K562 (cell line): ENCODE measurements around the gene EXOSC6. TPM values are rescaled to one million over a fixed set of nuclear protein-coding genes. Genes with fewer than 3 reads are reported as not detected.

Source experiments
- E4F1 ChIP-seq: fragments of 250-450 bp; sonication (Bioruptor Pico); IDR thresholded peaks from 2 replicates; pipeline ENCODE4 v1.5.0; 2021; ENCODE audit warnings: mild to moderate bottlenecking, borderline replicate concordance
- L3MBTL2 ChIP-seq: fragments of 450-650 bp; IDR thresholded peaks from 2 replicates; pipeline ENCODE4 v1.6.1; 2016; ENCODE audit warnings: mild to moderate bottlenecking, moderate library complexity
- MTA1 ChIP-seq: fragments of 450-650 bp; IDR thresholded peaks from 2 replicates; pipeline ENCODE4 v1.6.1; 2017; ENCODE audit warnings: borderline replicate concordance
- NCOA1 ChIP-seq: fragments of 450-650 bp; IDR thresholded peaks from 2 replicates; pipeline ENCODE4 v1.6.1; 2016; ENCODE audit warnings: low read depth
- NFE2L1 ChIP-seq: fragments of 450-650 bp; IDR thresholded peaks from 2 replicates; pipeline ENCODE4 v1.6.1; 2016; ENCODE audit warnings: missing genetic modification characterization, low read depth, mild to moderate bottlenecking, missing compliant biosample characterization, moderate library complexity, borderline replicate concordance
- NR2C1 ChIP-seq, 2 experiments: fragments of 450-650 bp; IDR thresholded peaks; 2 replicates each; pipeline ENCODE4 v1.6.1; 2017; ENCODE audit warnings: mild to moderate bottlenecking in 2 of 2, antibody characterized with exemption in 1 of 2, inconsistent platforms in 1 of 2, missing compliant biosample characterization in 1 of 2, missing genetic modification characterization in 1 of 2
- RAD51 ChIP-seq: fragments of 450-650 bp; IDR thresholded peaks from 2 replicates; pipeline ENCODE4 v1.7.1; 2016; ENCODE audit warnings: low read depth, mild to moderate bottlenecking, borderline replicate concordance
- SIN3A ChIP-seq, 2 experiments: fragments of 150-350 bp in 1 of 2; IDR thresholded peaks; 2 replicates each; pipeline ENCODE4 v1.6.1; 2011 to 2016; ENCODE audit warnings: borderline replicate concordance in 2 of 2, low read depth in 2 of 2, low read length in 2 of 2, mild to moderate bottlenecking in 2 of 2, moderate library complexity in 2 of 2; ENCODE audit not compliant: control insufficient read depth in 1 of 2
- TAF1 ChIP-seq: IDR thresholded peaks from 2 replicates; pipeline ENCODE4 v1.6.1; 2011; ENCODE audit warnings: mild to moderate bottlenecking, low read length, moderate library complexity; ENCODE audit not compliant: insufficient read depth, control insufficient read depth, severe bottlenecking; ENCODE audit errors: extremely low read depth
- TCF3 ChIP-seq: sonication (generic); formaldehyde crosslinking; IDR thresholded peaks from 2 replicates; pipeline ENCODE4 v1.4.0; 2020; ENCODE audit warnings: mild to moderate bottlenecking, missing genetic modification reagents
- ZNF212 ChIP-seq: fragments of 450-650 bp; formaldehyde crosslinking; IDR thresholded peaks from 2 replicates; pipeline ENCODE4 v1.4.0; 2020; ENCODE audit warnings: mild to moderate bottlenecking
- ZNF609 ChIP-seq: sonication (generic); formaldehyde crosslinking; IDR thresholded peaks from 2 replicates; pipeline ENCODE4 v1.8.1; 2023; ENCODE audit warnings: missing genetic modification reagents, mild to moderate bottlenecking, borderline replicate concordance
- polyA plus RNA-seq, 8 experiments: library from polyadenylated mRNA; depleted of rRNA in 4 of 8; stranded (reverse) in 5 of 8; unstranded in 3 of 8; fragments of >200 nt; fragmentation: Nextera tagmentation in 2 of 8; fragmentation: Illumina TruSeq in 1 of 8; extraction: Ambion mirVana in 2 of 8; extraction: Trizol in 1 of 8; gene quantifications; 2 replicates each; pipeline versions ENCODE4 v1.2.1 to v1.2.3, GENCODE V29; 2011 to 2014; ENCODE audit warnings: inconsistent platforms in 1 of 8, missing spikeins in 1 of 8
- total RNA-seq, 7 experiments: library from RNA; depleted of rRNA in 6 of 7; stranded (reverse); fragments of >200 nt in 6 of 7; fragmentation: Illumina TruSeq in 2 of 7; extraction: Trizol in 2 of 7; gene quantifications; 2 replicates each; pipeline versions ENCODE4 v1.2.1 to v1.2.3, GENCODE V29; 2011 to 2021; ENCODE audit warnings: low replicate concordance in 1 of 7
- TF ChIP-seq, protein P1 (sequence below): fragments of 450-650 bp; formaldehyde crosslinking; conservative IDR thresholded peaks from 2 replicates; pipeline ENCODE4 v1.4.0; 2022; ENCODE audit warnings: mild to moderate bottlenecking, missing genetic modification characterization
- TF ChIP-seq, protein P2 (sequence below): sonication (generic); formaldehyde crosslinking; IDR thresholded peaks from 2 replicates; pipeline ENCODE4 v1.8.0; 2022; ENCODE audit warnings: mild to moderate bottlenecking, missing genetic modification reagents
- TF ChIP-seq, protein P3 (sequence below): fragments of 450-650 bp; formaldehyde crosslinking; IDR thresholded peaks from 2 replicates; pipeline ENCODE4 v1.4.0; 2022; ENCODE audit warnings: mild to moderate bottlenecking, moderate library complexity

Gene EXOSC6
- total and polyA plus RNA-seq, 9 of the 15 experiments (the other 6 are each of a cell fraction or from before 2014, with no cell fraction given), result 9.2 to 29.0 (median 15.6) TPM

- TF ChIP-seq NR2C1 (IDR thresholded peaks at IDR 0.05) (no peak), NR2C1 (tag; IDR thresholded peaks at IDR 0.05) (0 out of 2 replicates have a peak, but pooled peaks have one; percentile 15), ZNF212 (CRISPR knock-in tag) (0 out of 2 replicates have a peak, but pooled peaks have one; percentile 76), MTA1 (no peak), ZNF609 (CRISPR knock-in tag) (0 out of 2 replicates have a peak, but pooled peaks have one; percentile 52), E4F1 (CRISPR knock-in tag) (peak; percentile 70; the same call in 1 of the 2 replicates), TCF3 (CRISPR knock-in tag) (peak; percentile 53), NFE2L1 (tag) (no peak), SIN3A (IDR thresholded peaks at IDR 0.05; ENCODE audit: borderline replicate concordance in 2 of 2, control insufficient read depth in 1 of 2, low read depth in 2 of 2, low read length in 2 of 2) (peak in 1 of 2 experiments; percentile 81; a peak in 3 of 4 replicates), NCOA1 (no peak; the same call in 1 of the 2 replicates), L3MBTL2 (peak; percentile 68), TAF1 (peak; percentile 76), RAD51 (no peak)
- TF ChIP-seq, protein P1, sequence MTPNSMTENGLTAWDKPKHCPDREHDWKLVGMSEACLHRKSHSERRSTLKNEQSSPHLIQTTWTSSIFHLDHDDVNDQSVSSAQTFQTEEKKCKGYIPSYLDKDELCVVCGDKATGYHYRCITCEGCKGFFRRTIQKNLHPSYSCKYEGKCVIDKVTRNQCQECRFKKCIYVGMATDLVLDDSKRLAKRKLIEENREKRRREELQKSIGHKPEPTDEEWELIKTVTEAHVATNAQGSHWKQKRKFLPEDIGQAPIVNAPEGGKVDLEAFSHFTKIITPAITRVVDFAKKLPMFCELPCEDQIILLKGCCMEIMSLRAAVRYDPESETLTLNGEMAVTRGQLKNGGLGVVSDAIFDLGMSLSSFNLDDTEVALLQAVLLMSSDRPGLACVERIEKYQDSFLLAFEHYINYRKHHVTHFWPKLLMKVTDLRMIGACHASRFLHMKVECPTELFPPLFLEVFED (CRISPR knock-in tag), result peak; percentile 97
- TF ChIP-seq, protein P2, sequence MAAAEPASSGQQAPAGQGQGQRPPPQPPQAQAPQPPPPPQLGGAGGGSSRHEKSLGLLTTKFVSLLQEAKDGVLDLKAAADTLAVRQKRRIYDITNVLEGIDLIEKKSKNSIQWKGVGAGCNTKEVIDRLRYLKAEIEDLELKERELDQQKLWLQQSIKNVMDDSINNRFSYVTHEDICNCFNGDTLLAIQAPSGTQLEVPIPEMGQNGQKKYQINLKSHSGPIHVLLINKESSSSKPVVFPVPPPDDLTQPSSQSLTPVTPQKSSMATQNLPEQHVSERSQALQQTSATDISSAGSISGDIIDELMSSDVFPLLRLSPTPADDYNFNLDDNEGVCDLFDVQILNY (CRISPR knock-in tag), result 0 out of 2 replicates have a peak, but pooled peaks have one; percentile 25
- TF ChIP-seq, protein P3, sequence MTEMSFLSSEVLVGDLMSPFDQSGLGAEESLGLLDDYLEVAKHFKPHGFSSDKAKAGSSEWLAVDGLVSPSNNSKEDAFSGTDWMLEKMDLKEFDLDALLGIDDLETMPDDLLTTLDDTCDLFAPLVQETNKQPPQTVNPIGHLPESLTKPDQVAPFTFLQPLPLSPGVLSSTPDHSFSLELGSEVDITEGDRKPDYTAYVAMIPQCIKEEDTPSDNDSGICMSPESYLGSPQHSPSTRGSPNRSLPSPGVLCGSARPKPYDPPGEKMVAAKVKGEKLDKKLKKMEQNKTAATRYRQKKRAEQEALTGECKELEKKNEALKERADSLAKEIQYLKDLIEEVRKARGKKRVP, result peak; percentile 74; the same call in 1 of the 2 replicates
These were observed at the start of gene EXOSC6 (continued) for GRCh38 chr16:70251629-70252354.
